ENCODE results near the gene PLAC1.

Gene PLAC1

GRCh38 chrX:134572816-134573682, 85.2 kb downstream of the PLAC1 start:
- DNase-seq = no peak

GRCh38 chrX:134571796-134572195, 86.5 kb downstream of the PLAC1 start:
- no peak for DNase-seq

GRCh38 chrX:134570899-134571298, 87.4 kb downstream of the PLAC1 start:
- DNase-seq = no peak

DNA sequence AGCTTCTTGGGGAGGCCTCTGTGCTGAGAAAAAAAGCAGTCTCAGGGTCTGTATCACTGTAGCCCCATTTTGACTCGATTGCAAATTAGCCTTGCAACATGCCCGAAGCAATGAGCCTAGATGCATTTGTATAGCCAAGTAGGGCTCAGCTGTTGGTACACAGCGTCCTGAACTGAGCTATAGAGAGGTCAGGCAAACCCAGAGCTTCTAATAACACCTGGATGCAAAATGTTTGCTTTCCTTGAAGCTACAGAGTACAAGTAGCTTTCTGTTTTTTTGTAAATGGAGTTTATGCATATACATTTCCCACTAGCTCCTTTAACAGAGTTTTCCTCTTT, 87.8 kb downstream of the PLAC1 start:
- DNase-seq = no peak

- DNase-seq = no peak
Observed at GRCh38 chrX:134569306-134569705, 89.0 kb downstream of the PLAC1 start.

DNA sequence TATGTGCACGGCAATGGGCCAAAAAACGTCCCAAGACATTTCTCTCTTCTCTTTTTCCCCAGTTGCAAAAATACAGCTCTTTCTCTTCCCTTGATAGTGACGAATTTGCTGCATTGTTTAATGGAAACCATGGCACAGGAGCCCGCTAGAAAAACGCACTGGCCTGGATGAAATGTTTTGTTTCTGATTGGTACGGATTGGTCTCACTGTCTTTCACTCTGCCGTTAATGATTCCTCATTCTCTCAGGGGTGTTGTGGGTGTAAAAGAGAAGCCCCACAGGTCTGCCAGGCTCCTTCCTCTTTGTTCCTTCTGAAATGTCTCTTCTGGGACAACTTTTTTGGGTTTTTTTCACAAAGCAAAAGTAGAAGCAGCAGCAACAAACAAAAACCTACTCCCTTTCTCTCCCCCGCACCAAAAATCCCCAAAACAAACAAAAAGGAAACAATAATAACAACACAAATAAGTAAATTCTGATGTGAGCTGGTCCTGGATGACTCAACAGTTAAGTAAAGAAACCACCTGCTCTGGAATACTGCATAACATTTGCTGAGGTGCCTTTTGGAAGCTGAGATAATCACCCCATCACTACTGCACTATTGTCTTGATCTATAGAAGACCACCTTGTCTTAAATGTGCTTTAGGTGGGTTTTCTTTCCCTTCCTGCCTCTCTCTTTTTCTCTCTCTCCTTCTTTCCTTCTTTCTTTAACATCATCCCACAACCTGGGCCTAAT, 89.8 kb downstream of the PLAC1 start:
- DNase-seq = no peak

GRCh38 chrX:134566506-134566905, 91.8 kb downstream of the PLAC1 start:
- DNase-seq = no peak

GRCh38 chrX:134562002-134562401, 96.3 kb downstream of the PLAC1 start:
- DNase-seq = no peak

DNA sequence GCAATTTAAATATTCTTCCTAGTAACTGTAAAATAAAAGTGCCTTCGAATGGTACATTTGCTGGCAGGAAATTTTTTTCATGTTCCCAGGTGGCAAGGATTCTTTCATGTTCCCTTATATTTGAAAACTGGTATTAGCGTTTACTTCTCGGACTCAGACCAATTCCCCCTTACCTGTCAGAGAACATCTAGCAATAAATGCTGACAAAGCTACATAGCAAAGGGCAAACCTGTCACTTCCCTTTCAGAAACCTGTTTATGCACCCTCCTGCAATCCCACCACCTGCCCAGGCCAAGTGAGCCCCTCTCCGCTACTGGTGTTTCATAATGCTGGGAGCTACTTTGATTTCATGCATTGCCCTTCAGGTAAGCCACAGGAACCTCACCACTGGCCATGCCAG, 100.1 kb downstream of the PLAC1 start:
- DNase-seq = no peak

- no peak for DNase-seq
Observed at GRCh38 chrX:134554291-134554690, 104.0 kb downstream of the PLAC1 start.

DNA sequence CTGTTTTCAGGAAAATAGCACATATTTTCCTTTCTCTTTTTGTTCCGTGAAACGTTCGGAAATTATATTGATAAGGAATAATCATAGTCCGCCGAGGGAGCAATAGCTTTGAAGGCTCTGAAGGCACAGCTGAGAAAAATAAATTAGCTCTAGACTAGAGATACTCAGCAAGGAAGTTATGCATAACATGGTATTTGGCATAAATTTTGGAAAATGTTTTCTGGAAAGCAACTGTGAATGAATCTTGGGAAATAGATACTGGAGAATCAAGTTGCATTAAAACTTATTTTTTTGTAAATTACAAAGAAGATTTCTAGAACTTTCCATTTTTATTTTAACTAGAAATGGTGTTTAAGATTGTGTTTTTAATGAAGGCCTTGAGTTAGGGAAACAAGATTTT, 105.9 kb downstream of the PLAC1 start:
- no peak for DNase-seq

DNA sequence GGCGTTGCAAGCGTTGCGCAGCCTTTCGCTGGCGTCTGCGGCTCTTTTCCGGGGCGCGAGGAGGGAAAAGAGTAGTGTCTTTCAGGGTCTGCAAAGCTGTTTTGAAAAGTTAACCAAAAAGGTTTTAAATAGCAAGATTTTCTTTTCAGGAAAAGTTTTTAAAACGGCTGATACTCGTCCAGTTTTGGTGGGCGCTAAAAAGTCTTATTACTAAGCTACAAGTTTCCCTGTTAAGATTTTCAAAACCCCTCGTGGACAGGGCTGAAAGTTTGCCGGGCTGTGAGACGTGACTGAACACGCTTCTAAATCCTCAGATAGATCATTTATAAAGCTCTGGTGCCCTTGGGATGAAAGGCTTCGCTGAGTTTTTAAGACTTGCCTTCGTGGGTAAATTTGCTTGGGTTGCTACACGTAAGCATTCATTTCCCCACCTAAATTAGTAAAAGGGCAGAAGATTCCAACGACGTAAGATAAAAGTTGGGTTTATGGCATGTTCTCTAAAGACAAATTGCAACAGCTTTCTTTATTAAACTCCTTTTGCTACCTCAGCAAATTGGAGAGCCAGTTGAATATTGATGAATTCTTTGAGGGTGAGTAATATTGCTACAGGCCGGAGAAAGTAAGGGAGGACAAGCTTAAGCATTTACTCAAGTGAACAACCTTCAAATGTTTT, 106.8 kb downstream of the PLAC1 start:
- no peak for DNase-seq

DNA sequence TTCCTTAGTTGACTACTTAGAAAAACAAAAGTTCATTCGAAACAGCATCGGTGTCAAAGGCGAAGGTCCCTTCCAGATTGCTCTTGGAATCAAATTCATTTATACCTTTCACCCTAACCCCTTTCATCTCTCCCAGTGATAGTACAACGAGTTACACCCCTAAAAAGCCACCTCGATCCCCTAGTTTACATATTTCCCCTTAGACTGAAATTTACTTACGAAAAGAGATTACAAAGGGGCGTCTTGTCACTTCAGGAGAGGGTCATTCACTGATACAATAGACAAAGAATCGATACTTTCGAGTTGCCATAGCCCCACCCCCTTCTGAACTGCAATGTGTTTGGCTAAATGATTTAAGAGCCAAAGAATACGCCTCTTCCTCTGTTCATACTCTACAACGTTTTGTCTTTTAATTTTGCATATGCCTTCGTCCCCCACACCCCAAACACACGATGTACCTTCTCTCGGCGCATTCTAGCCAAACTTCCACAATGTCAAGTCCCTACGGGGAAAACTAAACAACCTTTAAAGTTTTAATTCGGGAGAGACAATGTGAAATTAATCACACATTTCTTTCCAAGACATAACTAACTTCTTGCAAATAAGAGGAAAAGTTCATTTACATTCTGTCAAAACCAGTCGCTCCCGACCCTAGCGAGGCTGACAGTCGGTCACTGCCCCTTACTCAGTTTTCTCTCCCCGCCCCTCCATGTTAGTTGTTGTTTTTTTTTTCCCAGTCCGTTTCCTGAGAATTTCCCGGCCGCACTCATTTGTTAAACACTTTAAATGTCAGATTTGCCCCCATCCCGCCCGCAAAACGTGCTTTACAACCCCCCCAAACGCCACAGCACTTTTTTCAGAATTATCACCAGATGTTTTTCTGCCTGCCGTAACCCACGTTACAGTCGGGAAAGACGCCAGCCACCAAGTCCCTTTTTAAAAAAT, 109.7 kb downstream of the PLAC1 start:
- no peak for DNase-seq

- no peak for DNase-seq
Observed at GRCh38 chrX:134547047-134547679, 111.1 kb downstream of the PLAC1 start.

GRCh38 chrX:134546187-134546586, 112.1 kb downstream of the PLAC1 start:
- no peak for DNase-seq

GRCh38 chrX:134545510-134545909, 112.8 kb downstream of the PLAC1 start:
- DNase-seq = no peak

DNA sequence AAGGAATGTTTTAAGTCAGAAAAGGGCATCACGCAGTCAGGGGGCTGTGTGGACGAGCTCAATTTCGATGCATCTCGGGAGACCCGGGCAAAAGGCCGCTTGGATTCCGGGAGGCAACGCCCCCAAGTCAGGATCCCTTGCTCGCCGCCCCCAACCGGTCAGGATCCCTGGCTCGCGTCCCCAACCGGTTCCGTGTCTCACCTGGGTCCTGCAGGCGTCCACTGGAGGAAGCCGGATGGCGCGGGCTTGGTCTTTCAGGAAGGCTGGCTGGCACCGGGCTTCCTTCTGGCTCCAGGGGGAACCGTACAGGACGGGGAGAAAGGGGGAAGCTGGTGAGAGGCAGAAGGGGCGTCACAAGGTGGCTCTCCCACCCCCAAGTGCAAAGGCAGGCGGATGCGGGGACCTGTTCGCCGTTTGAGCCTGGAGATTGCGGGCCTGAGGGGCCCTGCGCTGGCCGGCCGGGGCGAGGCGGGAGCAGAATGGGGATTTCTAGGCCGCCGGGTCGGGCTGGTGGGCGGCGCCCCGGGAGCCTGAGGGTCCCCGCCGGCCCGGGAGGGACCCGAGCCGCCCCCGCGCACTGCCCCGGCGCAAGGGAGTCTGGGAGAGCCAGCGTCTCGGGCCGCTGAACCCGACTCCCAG, 113.6 kb downstream of the PLAC1 start:
- no peak for DNase-seq

- DNase-seq = no peak
Observed at GRCh38 chrX:134544135-134544512, 114.1 kb downstream of the PLAC1 start.

DNA sequence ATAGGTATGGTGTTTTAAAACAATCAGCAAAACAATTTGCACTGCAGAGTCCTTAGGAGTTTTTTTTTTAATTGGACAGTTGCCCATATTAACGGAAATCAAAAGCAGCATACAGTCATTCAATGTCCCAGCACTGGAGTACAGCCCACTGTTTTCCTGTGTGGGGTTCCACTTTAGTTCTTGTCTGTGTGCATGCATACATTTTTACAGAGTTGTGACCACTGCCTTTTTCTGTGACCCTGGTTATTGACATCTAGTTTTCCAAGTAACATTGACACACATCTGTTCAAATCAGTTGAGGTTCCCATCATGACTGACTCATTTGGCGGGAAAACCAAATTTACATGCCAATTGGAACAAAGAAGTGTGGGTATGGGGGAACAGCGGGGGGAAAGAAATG, 115.0 kb downstream of the PLAC1 start:
- DNase-seq = no peak

DNA sequence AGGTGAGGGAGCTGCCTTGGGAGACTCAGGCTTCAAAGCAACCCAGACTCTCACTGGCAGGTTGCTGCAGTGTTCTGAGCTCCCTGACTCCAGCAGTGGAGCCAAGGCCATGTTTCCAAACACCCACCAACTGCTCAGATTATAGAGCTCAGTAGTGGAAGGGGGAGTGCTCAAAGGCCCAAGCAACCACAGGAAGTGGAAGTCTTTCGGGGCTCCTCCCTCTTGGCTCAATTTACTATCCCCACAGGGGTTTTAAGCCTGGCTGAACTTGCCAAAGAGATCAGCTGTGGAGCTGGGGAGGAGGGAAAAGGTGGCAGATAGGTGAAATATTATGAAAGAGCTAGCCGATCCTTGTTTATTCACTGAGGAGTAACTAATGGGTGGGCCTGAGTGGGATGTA, 115.8 kb downstream of the PLAC1 start:
- DNase-seq = no peak

DNA sequence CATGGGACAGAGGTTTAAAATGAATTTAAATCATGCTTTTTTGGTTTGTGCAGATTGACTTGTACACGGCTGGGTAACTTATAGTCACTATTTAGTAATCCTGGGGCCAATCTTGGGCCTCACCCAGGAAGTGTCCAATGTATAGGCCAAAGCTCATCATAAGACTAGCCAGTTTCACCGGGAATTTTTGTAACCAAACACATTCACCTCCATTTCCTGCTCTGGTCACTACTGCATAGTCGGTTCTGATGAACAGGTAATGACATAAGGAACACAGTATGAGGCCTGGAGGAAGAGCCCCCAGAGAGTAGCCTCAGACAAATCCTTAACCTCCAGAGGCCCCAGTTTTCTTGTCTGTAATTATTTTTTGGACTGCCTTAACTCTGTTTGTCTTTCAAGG, 116.4 kb downstream of the PLAC1 start:
- DNase-seq = no peak

DNA sequence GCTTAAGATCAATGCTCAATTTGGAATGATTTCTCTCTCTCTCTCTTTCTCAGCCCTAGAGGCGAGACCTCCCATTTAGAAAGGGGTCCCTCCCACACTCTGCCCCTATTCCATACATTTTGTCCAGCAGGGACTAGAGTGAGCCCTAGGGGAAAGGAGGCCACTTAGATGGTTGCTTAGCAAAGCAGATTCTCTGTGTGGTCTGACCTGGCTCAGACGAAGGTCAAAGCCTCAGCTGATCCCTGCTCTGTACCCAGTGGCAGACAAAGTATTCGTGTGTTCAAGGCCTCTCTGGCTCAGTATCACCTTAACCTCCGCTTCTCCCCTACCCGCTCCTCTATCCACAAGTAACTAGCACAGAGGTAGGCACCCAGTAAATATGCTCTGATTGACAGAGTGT, 120.0 kb downstream of the PLAC1 start:
- DNase-seq = no peak

Measured in NCI-H187 treated with DMSO at 0.1 percent for 48 hours (cell line).